Posterior vena cava (tissue), 2 donors: ENCODE results near the gene NBEA. TPM values are rescaled to one million over a fixed set of nuclear protein-coding genes. Genes with fewer than 3 reads are reported as not detected.

Experiments used
- DNase-seq: peaks from one replicate; pipeline ENCODE4 v3.0.0-alpha.2; 2020; ENCODE audit warnings: low spot score
- intact Hi-C, 2 donors: fragments of 100-400 bp; cut with DNase I; formaldehyde crosslinking; loops; one replicate each; pipeline versions ENCODE4 v1.14.1 to v1.14.2; 2022 to 2023
- total RNA-seq, 2 donors: library from RNA; stranded (reverse); fragmentation: NEBNext Ultra II Directional; extraction: Animal tissue kit (Norgen Biotek cat#: 25700); gene quantifications; one replicate each; pipeline ENCODE4 v1.2.1, GENCODE V29; 2021
- donor health status: DM: yes; HTN: yes; CAD: no.
- donor health status: DM: yes; HTN: yes; CAD: no.

Gene NBEA
- total RNA-seq, 2 donors from 2014 or later: 10.5 to 12.7 TPM

GRCh38 chr13:35219021-35219420 is 277.0 kb downstream of the NBEA start:
- intact Hi-C loops: no loop called here
- no peak for DNase-seq

DNA sequence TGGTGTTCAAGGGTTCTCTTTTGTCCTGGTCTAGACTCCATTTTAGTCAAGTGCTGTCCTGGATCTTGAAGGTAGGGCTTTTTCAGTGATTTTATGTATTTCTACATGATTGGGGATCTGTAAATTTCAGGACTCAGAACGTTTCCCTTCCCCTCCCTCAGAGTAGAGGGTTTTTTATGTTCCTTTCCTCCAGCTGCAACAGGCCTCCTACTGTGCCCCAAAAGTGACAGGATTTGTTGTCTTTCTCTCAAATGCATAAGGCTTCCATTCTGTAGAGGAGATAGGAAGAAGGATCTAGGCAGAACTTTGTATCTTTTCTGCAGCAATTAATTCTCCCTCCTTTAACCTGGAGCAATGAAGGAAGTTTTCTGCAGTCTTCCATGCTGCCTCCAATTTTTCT is 283.1 kb downstream of the NBEA start:
- no peak for DNase-seq
- intact Hi-C loops: no loop called here

DNA sequence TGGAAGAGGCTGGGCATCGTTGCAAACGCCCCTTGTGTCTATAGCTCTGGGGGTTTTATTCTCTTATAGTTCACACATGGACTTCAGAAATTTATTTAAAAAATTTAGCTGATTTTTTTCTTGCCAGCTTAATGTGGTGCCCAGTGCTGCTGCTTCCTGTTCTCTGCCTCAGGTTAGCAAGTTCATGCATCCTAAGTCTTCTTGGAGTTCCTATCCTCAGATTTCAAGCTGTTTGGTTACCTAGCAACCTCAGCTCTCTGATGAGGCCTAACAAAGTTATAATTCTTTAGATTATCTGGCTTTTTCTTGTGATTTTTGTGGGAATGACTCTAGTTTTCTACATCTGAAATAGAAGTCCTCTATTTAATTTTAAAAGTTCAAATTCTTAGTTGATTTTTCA is 283.5 kb downstream of the NBEA start:
- intact Hi-C loops: no loop called here
- no peak for DNase-seq

DNA sequence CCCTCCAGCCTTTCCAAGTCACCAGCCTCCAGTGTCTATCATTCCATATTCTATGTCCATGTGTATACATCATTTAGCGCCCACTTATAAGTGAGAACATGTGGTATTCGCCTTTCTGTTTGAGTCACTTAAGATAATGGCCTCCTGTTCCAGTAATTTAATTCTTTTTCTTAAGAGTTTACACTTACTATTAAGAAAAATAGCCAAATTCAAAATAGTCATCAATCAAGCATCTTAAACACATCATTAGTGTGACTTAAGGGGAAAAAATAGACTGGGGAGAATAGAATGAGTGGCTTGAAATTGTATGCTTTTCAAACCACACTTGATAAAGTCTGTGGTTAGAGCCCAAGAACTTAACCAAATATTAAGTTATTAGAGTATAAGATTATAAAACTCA is 286.5 kb downstream of the NBEA start:
- no peak for DNase-seq
- intact Hi-C loops: no loop called here

- DNase-seq: no peak
- intact Hi-C loops: no loop called here
Observed at GRCh38 chr13:35231426-35231825, 289.4 kb downstream of the NBEA start.

- intact Hi-C loops: no loop called here
- no peak for DNase-seq
Observed at GRCh38 chr13:35238274-35238673, 296.2 kb downstream of the NBEA start.

- intact Hi-C loops: no loop called here
- no peak for DNase-seq
Observed at GRCh38 chr13:35252536-35253205, 310.6 kb downstream of the NBEA start.

- no peak for DNase-seq
- intact Hi-C loops: no loop called here
Observed at GRCh38 chr13:35255241-35255640, 313.2 kb downstream of the NBEA start.

DNA sequence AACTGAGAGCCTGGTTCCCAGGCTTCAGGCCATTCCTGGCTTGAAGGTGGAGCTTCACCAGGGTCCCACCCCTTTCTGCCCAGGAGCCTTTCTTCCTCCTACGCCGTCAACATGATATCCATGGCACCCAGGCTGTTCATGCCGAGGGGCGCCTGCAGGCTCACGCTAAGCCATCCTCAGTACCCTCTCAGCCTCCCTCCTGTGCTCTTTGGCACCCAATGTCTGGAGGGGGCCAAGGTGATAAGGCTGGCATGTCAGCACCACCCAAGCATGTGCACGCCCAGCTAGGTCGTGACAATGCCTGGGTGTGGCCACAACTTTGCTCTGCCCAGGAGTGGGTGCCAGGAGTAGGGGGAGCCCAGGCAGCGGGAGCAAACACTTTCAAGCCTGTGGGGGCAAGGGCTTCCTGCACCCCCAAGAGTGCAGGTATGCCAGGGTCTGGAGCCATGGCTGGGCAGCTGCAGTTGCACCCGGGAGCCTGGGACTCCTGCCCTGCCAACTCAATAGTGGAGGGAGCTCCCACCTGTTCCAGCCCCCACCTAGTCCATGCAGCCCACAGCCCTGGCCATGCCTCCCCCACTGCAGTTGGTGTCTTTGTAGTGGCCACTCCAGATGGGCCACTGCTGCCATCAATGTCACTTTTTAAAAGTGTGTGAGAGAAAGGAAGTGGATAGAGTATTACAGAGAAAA is 314.5 kb downstream of the NBEA start:
- DNase-seq: no peak
- intact Hi-C loops: no loop called here

DNA sequence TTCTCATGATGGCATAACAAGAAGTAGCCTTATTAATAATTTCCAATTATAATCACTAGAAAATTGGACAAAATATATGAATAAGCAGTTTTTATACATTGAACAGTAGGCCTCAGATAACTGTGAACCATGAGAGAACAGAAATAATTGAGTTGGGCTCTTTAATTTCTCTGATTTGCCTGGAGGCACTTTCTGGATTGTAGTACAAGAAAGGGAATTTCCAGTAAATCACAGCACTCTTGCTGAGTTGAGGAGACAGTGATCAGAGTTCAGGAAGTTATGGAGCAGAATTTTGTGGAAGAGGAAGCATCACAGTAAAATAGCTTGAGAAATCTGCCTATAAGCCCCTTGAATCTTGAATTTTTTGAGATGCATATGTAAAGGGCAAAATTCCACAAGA is 318.2 kb downstream of the NBEA start:
- DNase-seq: no peak
- intact Hi-C loops: no loop called here

DNA sequence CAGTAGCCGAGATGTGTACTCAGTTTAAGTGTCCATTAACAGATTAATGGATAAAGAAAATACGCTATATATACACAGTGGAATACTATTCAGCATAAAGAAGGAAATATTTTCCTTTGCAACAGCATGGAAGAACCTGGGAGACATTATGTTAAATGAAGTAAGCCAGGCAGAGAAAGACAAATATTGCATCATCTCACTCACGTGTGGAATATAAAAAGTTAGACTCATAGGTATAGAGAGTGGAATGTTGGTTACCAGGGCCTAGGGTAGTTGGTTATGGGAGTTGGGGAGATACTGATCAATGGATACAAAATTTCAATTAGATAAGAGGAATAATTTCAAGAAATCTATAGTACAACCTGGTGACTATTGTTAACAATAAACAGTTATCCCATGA is 324.3 kb downstream of the NBEA start:
- intact Hi-C loops: no loop called here
- DNase-seq: no peak

DNA sequence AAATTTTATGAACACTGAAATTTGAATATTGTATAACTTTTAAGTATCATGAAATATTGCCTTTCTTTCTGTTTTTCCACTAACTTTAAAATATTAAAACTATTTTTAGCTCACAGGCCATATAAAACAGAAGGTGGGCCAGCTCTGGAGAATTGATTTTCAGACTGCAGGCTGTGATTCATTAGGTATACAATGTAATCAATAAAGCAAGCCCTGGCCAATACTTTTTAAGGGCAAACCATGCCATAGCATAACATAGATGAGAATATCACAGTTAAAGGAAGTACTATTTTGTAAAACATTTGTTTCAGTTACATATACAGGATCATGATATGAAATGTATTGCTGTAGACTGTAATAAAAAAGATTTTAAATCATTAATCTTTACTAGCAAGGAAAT is 336.8 kb downstream of the NBEA start:
- intact Hi-C loops: no loop called here
- no peak for DNase-seq

DNA sequence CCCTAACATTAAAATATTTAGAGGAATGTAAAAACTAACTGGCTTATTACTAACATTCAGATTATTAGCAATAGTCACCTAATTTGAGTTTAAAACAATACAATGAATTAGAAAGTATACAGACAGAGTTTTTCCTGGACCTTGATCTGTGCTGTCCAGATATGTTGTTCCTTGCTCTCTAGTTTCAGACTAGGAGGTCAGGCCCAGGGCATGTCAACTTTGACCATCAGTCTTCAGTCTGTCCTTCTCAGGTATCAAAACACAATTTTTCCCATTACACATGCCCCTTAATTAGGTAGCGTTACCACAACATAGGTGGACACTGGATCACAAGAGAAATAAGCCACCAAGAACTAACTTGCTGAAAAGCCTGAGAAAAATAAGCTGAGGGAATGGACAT is 337.4 kb downstream of the NBEA start:
- DNase-seq: no peak
- intact Hi-C loops: no loop called here

GRCh38 chr13:35283856-35284255 is 341.8 kb downstream of the NBEA start:
- intact Hi-C loops: no loop called here
- no peak for DNase-seq

- intact Hi-C loops: no loop called here
- no peak for DNase-seq
Observed at GRCh38 chr13:35285677-35286076, 343.6 kb downstream of the NBEA start.

GRCh38 chr13:35292329-35292728 is 350.3 kb downstream of the NBEA start:
- DNase-seq: no peak
- intact Hi-C loops: no loop called here

- intact Hi-C loops: no loop called here
- no peak for DNase-seq
Observed at GRCh38 chr13:35293579-35294226, 351.6 kb downstream of the NBEA start.

GRCh38 chr13:35309706-35310105 is 367.6 kb downstream of the NBEA start:
- intact Hi-C loops: no loop called here
- no peak for DNase-seq

DNA sequence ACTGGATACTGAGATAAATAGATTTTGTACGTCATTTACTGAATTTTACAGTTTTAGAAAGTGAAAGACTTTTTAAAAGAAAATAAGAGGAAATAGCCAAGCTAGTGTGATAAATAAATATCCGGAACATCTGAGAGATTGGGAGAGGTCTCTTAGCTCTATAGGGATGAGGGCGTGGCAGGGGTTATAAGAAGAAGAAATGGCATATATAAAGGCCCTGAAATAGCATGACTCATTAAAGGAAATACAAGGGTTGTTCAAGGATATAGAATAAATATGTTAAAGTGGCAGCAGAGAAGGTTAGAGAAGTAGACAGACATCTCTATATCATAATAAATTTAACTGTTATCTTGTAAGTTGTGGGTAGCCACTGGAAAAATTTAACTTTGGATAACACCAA is 390.1 kb downstream of the NBEA start:
- DNase-seq: no peak
- intact Hi-C loops: no loop called here

DNA sequence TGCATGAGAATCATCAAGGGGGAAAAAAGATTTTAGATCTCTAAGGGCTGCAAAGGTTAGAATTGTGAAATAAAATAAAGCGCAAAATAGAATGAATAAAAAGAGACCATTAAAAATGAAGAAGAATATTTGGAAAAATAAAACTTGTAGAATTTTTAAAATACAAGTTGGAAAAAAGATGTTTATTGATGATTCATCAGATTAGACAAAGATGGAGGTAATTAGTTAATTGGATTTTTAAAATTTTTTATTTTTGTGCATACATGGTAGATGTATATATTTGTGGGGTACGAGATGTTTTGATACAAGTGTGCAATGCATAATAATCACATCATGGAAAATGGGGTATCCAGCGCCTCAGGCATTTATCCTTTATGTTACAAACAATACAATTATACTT is 391.1 kb downstream of the NBEA start:
- DNase-seq: no peak
- intact Hi-C loops: no loop called here

GRCh38 chr13:35342440-35342839 is 400.4 kb downstream of the NBEA start:
- DNase-seq: no peak
- intact Hi-C loops: no loop called here
